GM19467 (cell line): ENCODE results near the gene RNF40.

Experiments
- ATAC-seq: cut with Tn5 transposase; IDR thresholded peaks from one replicate; pipeline ENCODE4 v1.9.1; 2021; ENCODE audit warnings: mild to moderate bottlenecking, moderate library complexity; ENCODE audit not compliant: unreplicated experiment

RNF40 gene

GRCh38 chr16:30740364-30741251 lies 21.5 kb upstream of the RNF40 start:
- ATAC-seq: no peak

DNA sequence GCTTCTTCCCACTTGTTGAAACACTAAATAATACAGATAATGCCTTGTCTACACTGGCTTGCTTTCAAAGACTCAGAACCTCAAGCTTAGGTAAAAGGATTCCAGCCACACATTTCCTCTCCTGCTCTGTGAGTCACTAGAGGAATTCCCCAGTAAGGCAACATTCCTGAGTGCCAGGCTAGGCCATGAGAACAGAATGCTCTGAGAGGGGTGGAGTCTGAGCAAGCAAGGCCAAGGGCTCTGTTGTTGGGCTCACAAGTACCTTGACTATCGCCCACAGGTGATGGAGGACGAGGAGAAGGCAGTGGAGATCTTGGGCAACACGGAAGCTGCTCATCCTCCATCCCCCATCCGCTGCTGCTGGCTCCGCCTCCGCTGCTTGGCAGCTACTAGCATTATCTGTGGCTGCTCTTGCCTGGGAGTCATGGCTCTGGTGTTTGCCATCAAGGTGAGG lies 20.6 kb upstream of the RNF40 start:
- ATAC-seq: no peak

DNA sequence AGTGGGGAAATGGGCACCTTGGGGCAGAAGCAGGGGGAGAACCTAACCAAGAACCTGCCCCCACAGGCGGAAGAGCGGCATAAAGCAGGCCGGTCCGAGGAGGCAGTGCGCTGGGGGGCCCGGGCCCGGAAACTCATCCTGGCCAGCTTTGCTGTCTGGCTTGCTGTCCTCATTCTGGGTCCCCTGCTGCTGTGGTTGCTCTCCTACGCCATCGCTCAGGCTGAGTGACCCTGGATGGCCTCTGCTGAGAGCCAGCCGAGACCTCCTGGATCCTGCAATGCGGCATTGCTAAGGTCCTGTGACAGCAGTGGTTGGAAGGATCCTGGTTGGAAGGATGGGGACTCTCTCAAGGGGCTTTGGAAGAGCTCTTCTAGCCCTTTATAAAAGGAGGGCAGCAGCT lies 18.4 kb upstream of the RNF40 start:
- no peak for ATAC-seq

GRCh38 chr16:30744183-30744582 lies 17.9 kb upstream of the RNF40 start:
- ATAC-seq: no peak

- no peak for ATAC-seq
Measured at GRCh38 chr16:30745082-30745481, 17.0 kb upstream of the RNF40 start.

GRCh38 chr16:30746638-30747175 lies 15.4 kb upstream of the RNF40 start:
- no peak for ATAC-seq

DNA sequence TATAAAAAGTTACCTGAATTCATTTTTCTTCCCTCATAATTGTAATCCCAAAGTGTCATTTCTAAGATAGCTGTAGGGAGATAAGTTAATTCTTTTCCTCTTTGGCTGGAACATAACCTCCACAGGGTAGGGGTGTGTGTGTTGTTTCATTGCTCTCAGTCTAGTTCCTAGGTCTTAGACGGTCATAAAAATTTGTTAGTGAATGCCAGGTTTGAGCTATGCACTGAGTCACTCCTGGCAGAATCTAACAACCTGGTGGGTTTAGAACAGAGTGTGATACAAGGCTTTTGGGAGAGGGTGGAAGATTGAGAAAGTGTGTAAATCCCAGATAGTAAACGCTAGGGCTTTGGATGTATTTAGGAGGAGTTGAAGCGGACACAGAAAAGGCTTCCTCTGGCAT lies 14.8 kb upstream of the RNF40 start:
- ATAC-seq: no peak

GRCh38 chr16:30747799-30748633 lies 14.1 kb upstream of the RNF40 start, which contains the start of gene PHKG2:
PHKG2 (plus strand) TSS chr16:30748425; CDS start chr16:30748821, 396 bp downstream.
- ATAC-seq: peak; percentile 93

DNA sequence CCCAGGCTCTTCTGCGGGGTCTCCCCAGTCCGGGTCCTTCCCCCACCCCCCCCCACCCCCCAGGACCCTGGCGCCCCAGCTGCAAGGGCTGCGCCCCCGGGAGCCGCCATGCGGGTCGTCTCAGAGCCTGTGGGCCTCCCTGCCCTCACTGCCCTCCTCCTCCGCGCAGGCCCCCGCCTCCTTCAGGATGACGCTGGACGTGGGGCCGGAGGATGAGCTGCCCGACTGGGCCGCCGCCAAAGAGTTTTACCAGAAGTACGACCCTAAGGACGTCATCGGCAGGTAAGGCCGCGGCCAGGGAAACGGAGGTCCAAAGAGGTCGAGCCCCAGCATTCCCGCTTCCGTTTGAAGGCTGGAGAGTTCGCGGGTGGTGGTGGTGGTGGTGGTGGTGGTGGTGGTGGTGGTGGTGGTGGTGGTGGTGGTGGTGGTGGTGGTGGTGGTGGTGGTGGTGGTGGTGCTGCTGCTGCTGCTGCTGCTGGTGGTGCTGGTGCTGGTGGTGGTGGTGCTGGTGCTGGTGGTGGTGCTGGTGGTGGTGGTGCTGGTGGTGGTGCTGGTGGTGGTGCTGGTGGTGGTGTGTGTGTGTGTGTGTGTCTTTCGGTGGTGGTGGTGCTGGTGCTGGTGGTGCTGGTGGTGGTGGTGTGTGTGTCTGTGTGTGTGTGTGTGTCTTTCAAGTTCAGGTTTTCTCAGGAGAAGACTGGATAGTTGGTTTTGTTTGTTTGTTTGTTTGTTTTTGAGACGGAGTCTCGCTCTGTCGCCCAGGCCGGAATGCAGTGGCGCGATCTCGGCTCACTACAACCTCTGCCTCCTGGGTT lies 13.3 kb upstream of the RNF40 start:
- ATAC-seq: no peak

GRCh38 chr16:30750201-30750600 lies 11.9 kb upstream of the RNF40 start:
- ATAC-seq: no peak

DNA sequence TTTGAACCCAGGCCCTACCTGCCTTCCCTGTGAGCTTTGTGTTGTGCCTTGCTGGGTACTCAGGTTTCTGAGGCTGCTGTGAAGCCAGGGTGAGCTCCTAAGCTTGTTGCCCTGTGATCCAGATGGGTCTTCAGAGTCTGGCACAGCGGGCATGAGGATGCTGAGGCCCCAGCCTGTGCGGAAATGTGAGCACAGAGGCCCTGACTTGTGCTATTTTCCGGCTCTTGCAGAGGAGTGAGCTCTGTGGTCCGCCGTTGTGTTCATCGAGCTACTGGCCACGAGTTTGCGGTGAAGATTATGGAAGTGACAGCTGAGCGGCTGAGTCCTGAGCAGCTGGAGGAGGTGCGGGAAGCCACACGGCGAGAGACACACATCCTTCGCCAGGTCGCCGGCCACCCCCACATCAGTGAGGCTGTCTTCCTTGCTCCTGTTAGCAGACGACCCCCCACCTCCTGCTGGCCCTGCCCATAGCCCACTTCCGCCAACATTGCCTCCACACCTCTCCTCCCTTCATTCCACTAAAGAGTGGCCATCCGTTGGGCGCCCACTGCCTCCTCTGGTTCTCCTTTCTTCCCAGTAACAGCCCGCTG lies 11.2 kb upstream of the RNF40 start:
- ATAC-seq: no peak

GRCh38 chr16:30753596-30753995 lies 8.5 kb upstream of the RNF40 start:
- ATAC-seq: no peak

DNA sequence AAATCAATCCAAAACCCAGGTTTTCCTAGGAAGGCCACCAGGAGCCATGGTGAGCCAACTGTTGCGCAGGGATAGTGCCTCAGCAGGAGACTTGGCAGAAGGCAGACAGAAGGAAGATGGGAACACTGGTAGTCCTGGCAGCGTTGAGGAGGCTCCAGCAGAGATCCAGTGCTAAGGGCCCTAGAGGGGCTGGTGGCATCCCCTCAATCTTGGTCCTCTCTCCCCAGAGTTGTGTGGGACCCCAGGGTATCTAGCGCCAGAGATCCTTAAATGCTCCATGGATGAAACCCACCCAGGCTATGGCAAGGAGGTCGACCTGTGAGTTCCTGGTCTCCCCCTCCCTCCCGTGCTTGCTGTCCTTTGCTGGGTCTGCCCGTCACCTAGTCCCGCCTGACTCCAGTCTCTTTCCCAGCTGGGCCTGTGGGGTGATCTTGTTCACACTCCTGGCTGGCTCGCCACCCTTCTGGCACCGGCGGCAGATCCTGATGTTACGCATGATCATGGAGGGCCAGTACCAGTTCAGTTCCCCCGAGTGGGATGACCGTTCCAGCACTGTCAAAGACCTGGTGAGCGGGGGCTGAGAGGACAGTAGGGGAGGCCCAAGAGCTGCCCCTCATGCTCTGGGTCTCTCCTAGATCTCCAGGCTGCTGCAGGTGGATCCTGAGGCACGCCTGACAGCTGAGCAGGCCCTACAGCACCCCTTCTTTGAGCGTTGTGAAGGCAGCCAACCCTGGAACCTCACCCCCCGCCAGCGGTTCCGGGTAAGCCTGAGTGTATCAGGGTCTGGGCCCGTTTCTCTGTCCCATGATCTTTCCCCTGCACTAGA lies 6.0 kb upstream of the RNF40 start:
- no peak for ATAC-seq

- no peak for ATAC-seq
Measured at GRCh38 chr16:30756781-30757100, 5.4 kb upstream of the RNF40 start.

- no peak for ATAC-seq
Measured at GRCh38 chr16:30757316-30757715, 4.8 kb upstream of the RNF40 start.

DNA sequence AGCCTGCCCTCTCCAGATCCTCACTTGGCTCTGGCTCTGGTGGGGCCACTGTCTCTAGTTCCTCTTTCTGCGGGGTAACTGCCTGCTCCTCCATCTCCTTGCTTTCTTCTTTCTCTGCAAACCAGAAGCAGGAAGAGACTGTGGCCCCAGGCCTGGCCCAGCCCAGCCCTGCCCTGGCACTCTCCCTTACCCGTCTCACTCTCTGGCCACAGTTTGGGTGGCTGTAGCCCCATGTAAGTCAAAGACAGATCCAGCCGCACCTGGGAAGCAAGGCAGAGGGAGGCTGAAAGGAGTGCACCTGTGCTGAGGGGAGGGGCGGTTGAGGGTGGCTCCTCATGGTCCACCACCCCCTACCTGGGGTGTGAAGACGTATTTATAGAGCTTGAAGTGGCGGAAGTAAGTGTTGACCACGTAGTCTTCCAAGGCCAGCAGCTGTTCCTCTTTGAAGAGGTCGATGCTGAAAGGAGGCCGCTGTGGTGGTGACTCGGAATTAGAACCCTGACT lies 3.1 kb upstream of the RNF40 start:
- ATAC-seq: no peak

DNA sequence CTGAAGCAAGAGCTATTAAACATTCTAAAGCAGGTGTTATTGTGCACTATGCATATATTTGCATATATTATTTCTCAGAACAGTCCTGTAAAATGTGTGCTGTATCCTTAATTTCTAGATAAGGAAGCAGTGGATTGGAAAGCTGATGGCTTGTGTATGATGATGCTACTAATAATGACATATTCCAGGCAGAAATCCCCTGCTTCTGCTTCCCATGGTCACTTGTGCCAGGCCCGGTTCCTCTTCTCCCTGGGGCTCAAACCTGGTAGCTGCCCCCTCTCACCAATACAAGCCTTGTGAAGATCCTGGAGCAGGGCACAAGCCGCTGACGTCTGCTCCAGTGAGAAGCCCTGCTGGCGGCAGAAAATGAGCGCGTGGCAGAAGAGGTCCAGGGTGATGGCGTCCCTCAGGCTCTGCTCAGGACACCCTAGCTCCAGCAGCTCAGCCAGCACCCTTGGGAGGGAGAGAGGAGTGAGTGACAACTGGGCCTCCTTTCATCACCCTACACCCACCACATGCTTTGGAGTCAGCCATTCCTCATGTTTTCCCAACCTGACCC lies 2.0 kb upstream of the RNF40 start:
- ATAC-seq: no peak

GRCh38 chr16:30760577-30761426 lies 1.3 kb upstream of the RNF40 start:
- no peak for ATAC-seq
